Type B pancreatic cell (in vitro differentiated cells): Measurements from ENCODE around the gene ABRAXAS1. TPM values are rescaled to one million over a fixed set of nuclear protein-coding genes. Genes with fewer than 3 reads are reported as not detected.

Experiments used
- DNase-seq: peaks from one replicate; pipeline ENCODE4 v3.0.0; 2021; ENCODE audit warnings: mixed read lengths; ENCODE audit not compliant: unreplicated experiment; ENCODE audit errors: extremely low spot score
- H3K27ac Mint-ChIP-seq: 2 replicates; pipeline ENCODE4 v1.8.0; 2021; ENCODE audit warnings: mild to moderate bottlenecking, mixed read lengths
- H3K27me3 Mint-ChIP-seq: 2 replicates; pipeline ENCODE4 v1.8.0; 2021; ENCODE audit warnings: mixed read lengths
- H3K36me3 Mint-ChIP-seq: 2 replicates; pipeline ENCODE4 v1.8.0; 2021; ENCODE audit warnings: mixed read lengths
- H3K4me1 Mint-ChIP-seq: one replicate; pipeline ENCODE4 v1.8.0; 2021; ENCODE audit warnings: mixed read lengths; ENCODE audit not compliant: unreplicated experiment
- H3K4me3 Mint-ChIP-seq: 2 replicates; pipeline ENCODE4 v1.8.0; 2021; ENCODE audit warnings: mild to moderate bottlenecking, mixed read lengths
- H3K9me3 Mint-ChIP-seq: 2 replicates; pipeline ENCODE4 v1.8.0; 2021; ENCODE audit warnings: mixed read lengths
- long read RNA-seq: library from polyadenylated mRNA; unstranded; transcript quantifications from one replicate; pipeline ENCODE4 v2.0.0, GENCODE V29; 2020
- total RNA-seq: library from RNA; stranded (reverse); gene quantifications from 2 replicates; pipeline ENCODE4 v1.2.1, GENCODE V29; 2021; ENCODE audit warnings: low replicate concordance
- TF ChIP-seq, protein P1 (sequence below): fragments of 200-600 bp; sonication (generic); conservative IDR thresholded peaks from 2 replicates; pipeline ENCODE4 v1.5.0; 2021; ENCODE audit warnings: antibody characterized with exemption, mild to moderate bottlenecking

The ABRAXAS1 gene
- 15.7 and 22.8 TPM in 2 replicates for total RNA-seq
- long read RNA-seq, full-length matches to known transcripts, result 71 of 101 reads
- long read RNA-seq, partial matches to known transcripts, result 1 of 101 reads
- long read RNA-seq, other reads (novel, unspliced or antisense), result 29 of 101 reads

DNA sequence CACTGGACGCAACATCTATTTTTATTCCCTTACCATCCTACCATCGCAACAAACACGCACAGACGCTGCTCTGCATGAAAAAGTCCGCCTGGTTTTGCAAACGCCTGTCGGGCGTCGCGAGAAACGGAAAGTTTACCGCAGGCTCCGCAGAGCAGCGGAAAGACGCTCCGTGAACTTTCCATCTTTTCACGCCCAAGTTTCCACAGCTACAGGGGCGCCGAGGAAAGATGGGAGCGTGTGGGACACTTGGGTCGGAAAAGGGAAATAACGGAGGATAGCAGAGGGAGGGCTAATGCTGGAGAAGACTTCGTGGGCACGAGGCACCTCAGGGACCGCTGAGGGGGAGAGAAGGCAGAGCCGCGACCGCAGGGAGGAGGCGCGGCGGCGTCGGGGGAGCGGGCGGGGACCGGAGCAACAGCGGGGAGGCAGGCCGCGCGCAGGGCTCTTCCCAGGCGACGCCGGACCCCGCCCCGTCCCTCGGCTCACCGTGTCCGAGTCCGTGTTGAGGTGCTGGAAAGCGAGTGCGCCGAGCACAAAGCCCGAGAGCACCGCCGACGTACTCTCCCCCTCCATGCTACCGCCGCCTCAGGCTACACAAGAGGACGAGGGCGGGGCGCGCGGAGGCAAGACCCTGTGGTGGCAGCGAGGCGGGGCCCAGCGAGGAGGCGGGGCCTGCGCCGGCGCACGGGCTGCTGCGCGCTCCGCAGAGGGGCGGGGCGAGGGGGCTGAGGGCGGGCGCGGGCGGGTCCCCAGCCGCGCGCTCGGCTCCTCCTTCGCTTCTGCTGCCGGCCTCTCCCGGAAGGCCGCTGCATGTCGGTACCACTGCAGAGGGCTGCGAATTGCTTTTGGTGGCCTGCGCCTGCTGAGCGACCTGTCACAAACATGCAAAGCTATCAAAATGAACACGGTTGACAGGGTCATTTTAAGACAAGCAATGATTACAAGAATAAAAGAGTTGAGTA is at the start of gene ABRAXAS1:
Gene ABRAXAS1 (minus strand): TSS at position 601 of the 962 bp plus-strand sequence. CDS start 28 bp downstream, at position 573.
- no peaks in the 10 kb centered on the region for H3K9me3 Mint-ChIP-seq
- peak; percentile 95 for DNase-seq
- no peaks in the 10 kb centered on the region for H3K27me3 Mint-ChIP-seq
- H3K4me3 Mint-ChIP-seq, result peak within 1 kb of the TSS; percentile 99
- peak within 1 kb of the TSS; percentile 92 for H3K27ac Mint-ChIP-seq
- TF ChIP-seq, protein P1, sequence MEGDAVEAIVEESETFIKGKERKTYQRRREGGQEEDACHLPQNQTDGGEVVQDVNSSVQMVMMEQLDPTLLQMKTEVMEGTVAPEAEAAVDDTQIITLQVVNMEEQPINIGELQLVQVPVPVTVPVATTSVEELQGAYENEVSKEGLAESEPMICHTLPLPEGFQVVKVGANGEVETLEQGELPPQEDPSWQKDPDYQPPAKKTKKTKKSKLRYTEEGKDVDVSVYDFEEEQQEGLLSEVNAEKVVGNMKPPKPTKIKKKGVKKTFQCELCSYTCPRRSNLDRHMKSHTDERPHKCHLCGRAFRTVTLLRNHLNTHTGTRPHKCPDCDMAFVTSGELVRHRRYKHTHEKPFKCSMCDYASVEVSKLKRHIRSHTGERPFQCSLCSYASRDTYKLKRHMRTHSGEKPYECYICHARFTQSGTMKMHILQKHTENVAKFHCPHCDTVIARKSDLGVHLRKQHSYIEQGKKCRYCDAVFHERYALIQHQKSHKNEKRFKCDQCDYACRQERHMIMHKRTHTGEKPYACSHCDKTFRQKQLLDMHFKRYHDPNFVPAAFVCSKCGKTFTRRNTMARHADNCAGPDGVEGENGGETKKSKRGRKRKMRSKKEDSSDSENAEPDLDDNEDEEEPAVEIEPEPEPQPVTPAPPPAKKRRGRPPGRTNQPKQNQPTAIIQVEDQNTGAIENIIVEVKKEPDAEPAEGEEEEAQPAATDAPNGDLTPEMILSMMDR, result peak; percentile 37
- peaks cover 5% of the 10 kb centered on the region for H3K4me1 Mint-ChIP-seq
- no peaks in the 10 kb centered on the region for H3K36me3 Mint-ChIP-seq

DNA sequence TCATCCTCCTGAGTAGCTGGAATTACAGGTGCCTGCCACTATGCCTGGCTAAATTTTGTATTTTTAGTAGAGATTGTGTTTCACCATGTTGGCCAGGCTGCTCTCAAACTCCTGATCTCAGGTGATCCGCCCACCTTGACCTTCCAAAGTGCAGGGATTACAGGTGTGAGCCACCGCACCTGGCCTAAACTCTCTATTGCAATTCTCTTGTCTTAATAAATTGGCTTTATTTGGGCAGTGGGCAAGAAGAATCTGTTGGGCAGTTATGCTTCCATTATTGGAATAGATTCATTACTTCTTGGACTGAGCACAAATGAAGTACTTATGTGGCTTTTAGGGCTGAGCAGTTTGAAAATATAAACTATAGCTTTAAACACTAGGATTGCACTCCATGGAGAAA is 42.8 kb upstream of the ABRAXAS1 start:
- Mint-ChIP-seq H3K4me1 (no peaks in the 10 kb centered on the region), H3K36me3 (no peaks in the 10 kb centered on the region), H3K9me3 (no peaks in the 10 kb centered on the region), H3K27ac (no peak overlapping the region), H3K4me3 (no peak overlapping the region), H3K27me3 (peaks cover 19% of the 10 kb centered on the region)
- TF ChIP-seq, protein P1, result no peak
- DNase-seq, result no peak

DNA sequence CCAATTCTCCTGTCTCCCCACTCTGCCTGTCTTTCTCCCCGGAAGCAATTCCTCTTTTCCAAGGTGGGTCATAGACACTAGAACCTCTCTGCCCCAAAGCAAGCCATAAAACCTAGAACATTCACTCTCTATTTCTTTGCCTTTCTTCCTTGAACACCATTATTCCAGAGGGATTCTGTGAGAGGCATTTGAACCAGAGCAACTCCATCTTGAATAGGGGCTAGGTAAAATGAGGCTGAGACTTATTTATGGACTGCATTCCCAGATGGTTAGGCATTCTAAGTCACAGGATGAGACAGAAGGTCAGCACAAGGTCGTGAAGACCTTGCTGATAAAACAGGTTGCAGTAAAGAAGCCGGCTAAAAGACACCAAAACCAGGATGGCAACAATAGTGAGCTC is 37.3 kb upstream of the ABRAXAS1 start:
- H3K4me1 Mint-ChIP-seq, result no peaks in the 10 kb centered on the region
- TF ChIP-seq, protein P1, result no peak
- no peak for DNase-seq
- H3K9me3 Mint-ChIP-seq, result no peaks in the 10 kb centered on the region
- H3K27me3 Mint-ChIP-seq, result no peaks in the 10 kb centered on the region
- no peak overlapping the region for H3K27ac Mint-ChIP-seq
- H3K36me3 Mint-ChIP-seq, result no peaks in the 10 kb centered on the region
- H3K4me3 Mint-ChIP-seq, result no peak overlapping the region

DNA sequence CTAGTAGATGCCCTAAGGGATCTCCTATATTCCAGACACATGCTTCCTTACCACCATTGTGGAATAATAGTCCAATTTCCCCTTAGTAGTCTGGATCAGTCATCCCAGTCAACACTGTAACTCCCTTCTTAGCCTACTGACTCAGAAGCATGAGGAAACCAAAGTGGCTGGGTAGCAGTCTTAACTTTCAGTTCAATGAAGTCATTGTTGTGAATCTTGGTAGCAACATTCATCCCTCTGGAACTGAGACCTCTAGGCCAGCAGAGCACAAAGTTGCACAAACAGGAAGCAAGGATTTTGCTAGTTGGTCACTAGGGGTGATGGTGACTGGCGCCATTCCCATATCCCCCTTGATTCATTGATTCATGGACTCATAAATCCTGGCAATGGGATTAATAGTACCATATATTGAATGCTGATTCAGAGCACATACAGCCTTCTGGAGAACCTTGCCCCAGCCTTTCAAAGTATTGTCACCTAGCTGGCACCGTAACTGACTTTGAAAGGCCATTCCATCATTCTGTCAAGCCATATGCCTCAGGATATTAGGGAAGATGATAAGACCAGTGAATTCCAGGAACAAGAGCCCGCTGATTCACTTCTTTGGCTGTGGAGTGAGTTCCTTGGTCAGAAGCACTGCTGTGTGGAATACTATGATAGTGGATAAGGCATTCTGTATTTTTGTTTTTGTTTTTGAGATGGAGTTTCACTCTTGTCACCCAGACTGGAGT is 31.3 kb upstream of the ABRAXAS1 start:
- H3K4me1 Mint-ChIP-seq, result no peaks in the 10 kb centered on the region
- TF ChIP-seq, protein P1, result no peak
- no peaks in the 10 kb centered on the region for H3K9me3 Mint-ChIP-seq
- H3K27me3 Mint-ChIP-seq, result no peaks in the 10 kb centered on the region
- no peaks in the 10 kb centered on the region for H3K36me3 Mint-ChIP-seq
- no peak for DNase-seq
- H3K27ac Mint-ChIP-seq, result no peak overlapping the region
- no peak overlapping the region for H3K4me3 Mint-ChIP-seq

DNA sequence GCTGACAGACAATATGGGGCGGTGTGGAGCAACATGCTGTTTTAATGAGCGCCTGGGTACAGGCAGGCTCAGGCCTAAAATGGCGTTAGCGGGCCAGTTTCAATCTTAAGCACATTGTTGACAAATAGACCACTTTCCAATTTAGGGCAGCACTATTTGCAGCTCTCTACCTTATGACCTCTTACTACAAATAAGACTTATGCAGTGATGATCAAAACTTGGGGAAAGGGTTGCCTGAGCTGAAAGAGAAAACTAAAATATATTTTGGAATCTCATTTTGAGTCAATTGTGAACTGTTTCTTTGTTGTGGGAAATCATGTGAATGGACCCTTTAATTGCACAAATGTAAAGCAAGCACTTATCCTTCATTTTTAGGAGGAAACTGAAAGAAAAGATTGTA is 25.5 kb upstream of the ABRAXAS1 start:
- Mint-ChIP-seq H3K27ac (no peak overlapping the region), H3K4me3 (no peak overlapping the region), H3K9me3 (no peaks in the 10 kb centered on the region), H3K36me3 (no peaks in the 10 kb centered on the region), H3K4me1 (no peaks in the 10 kb centered on the region), H3K27me3 (no peaks in the 10 kb centered on the region)
- DNase-seq, result no peak
- TF ChIP-seq, protein P1, result no peak
